Endothelial cell of umbilical vein (primary cell): ENCODE measurements around the gene SKOR1. TPM values are rescaled to one million over a fixed set of nuclear protein-coding genes. Genes with fewer than 3 reads are reported as not detected.

Source experiments
- BruUV-seq: library from RNA; stranded (reverse); fragments of 400-500 nt; replicated peaks from 2 replicates; lab custom pipeline; 2021; lab: Mats Ljungman, UMichigan
- CTCF ChIA-PET: fragments of 300-600, 350-600 bp; sonication (Branson Sonifier 250); formaldehyde crosslinking; loops from one replicate; lab custom pipeline; 2021; ENCODE audit warnings: antibody characterized with exemption, inconsistent platforms; lab: Charles Lee
- POLR2A ChIA-PET: fragments of 300-600, 350-600 bp; sonication (Branson Sonifier 250); formaldehyde crosslinking; loops from one replicate; lab custom pipeline; 2021; ENCODE audit warnings: antibody characterized with exemption, inconsistent platforms; lab: Charles Lee
- DNase-seq: peaks from one replicate; pipeline ENCODE4 v3.0.0-alpha.2; 2011; ENCODE audit warnings: low read depth, low spot score
- FAIRE-seq: peaks from 2 replicates; lab custom pipeline; 2011; peaks lifted over from hg19 to GRCh38; lab: Jason Lieb, UNC
- H2AFZ ChIP-seq: 2 replicates; pipeline ENCODE4 v1.6.0; 2012; ENCODE audit warnings: low read depth, low read length, control low read depth, inconsistent platforms
- H3K27ac ChIP-seq: 2 replicates; pipeline ENCODE4 v1.5.1; 2011; ENCODE audit warnings: low read depth, mild to moderate bottlenecking, control low read depth, low read length, moderate library complexity; ENCODE audit not compliant: insufficient read depth
- H3K27me3 ChIP-seq, 2 experiments: 2 replicates each; pipeline versions ENCODE4 v1.6.0 to v1.6.1; 2011; ENCODE audit warnings: low read length in 2 of 2, mixed read lengths in 1 of 2; ENCODE audit not compliant: control insufficient read depth in 2 of 2, insufficient read depth in 2 of 2
- H3K36me3 ChIP-seq, 2 experiments: 2 replicates in 1 of 2; 3 replicates in 1 of 2; pipeline ENCODE4 v1.5.1; 2011; ENCODE audit warnings: low read length in 2 of 2, mild to moderate bottlenecking in 1 of 2, moderate library complexity in 1 of 2; ENCODE audit not compliant: control insufficient read depth in 2 of 2, insufficient read depth in 2 of 2; ENCODE audit errors: extremely low read depth in 1 of 2
- H3K4me1 ChIP-seq: 3 replicates; pipeline ENCODE4 v1.5.1; 2011; ENCODE audit warnings: mild to moderate bottlenecking, low read length; ENCODE audit not compliant: control insufficient read depth, insufficient read depth; ENCODE audit errors: extremely low read depth
- H3K4me2 ChIP-seq: 2 replicates; pipeline ENCODE4 v1.6.1; 2011; ENCODE audit warnings: low read length, control low read depth, mixed read lengths; ENCODE audit not compliant: insufficient read depth
- H3K4me3 ChIP-seq, 3 experiments: fragments of 200-600 bp in 1 of 3; sonication (generic), shearing (Covaris generic) in 1 of 3; replicated peaks in 1 of 3; 2 replicates each; pipeline ENCODE4 v1.5.1; 2011 to 2016; ENCODE audit warnings: control low read depth in 3 of 3, low read length in 3 of 3, mild to moderate bottlenecking in 2 of 3, inconsistent platforms in 1 of 3, low read depth in 1 of 3, moderate library complexity in 1 of 3; ENCODE audit not compliant: insufficient read depth in 1 of 3
- H3K79me2 ChIP-seq: 2 replicates; pipeline ENCODE4 v1.6.0; 2012; ENCODE audit warnings: low read length, inconsistent platforms; ENCODE audit not compliant: control insufficient read depth, insufficient read depth
- H3K9ac ChIP-seq: replicated peaks from 2 replicates; pipeline ENCODE3; 2011; ENCODE audit warnings: low read length, control low read depth; ENCODE audit not compliant: insufficient read depth; ENCODE audit errors: extremely low read depth
- H3K9me1 ChIP-seq: replicated peaks from 3 replicates; pipeline ENCODE4 v1.6.0; 2011; ENCODE audit warnings: mild to moderate bottlenecking, low read length; ENCODE audit not compliant: control insufficient read depth, insufficient read depth; ENCODE audit errors: extremely low read depth
- H3K9me3 ChIP-seq: replicated peaks from 2 replicates; pipeline ENCODE4 v1.5.1; 2012; ENCODE audit warnings: low read length, inconsistent platforms; ENCODE audit not compliant: control insufficient read depth, insufficient read depth
- H4K20me1 ChIP-seq: replicated peaks from 2 replicates; pipeline ENCODE3; 2011; ENCODE audit warnings: mild to moderate bottlenecking, low read length; ENCODE audit not compliant: control insufficient read depth, insufficient read depth; ENCODE audit errors: extremely low read depth
- EZH2 ChIP-seq: IDR thresholded peaks from 2 replicates; pipeline ENCODE4 v1.6.1; 2012; ENCODE audit warnings: borderline replicate concordance, low read depth, mild to moderate bottlenecking, moderate library complexity, low read length, inconsistent platforms; ENCODE audit not compliant: severe bottlenecking
- FOS ChIP-seq: IDR thresholded peaks from 2 replicates; pipeline ENCODE4 v1.6.1; 2011; ENCODE audit warnings: mild to moderate bottlenecking, low read length, moderate library complexity, borderline replicate concordance; ENCODE audit not compliant: insufficient read depth
- GATA2 ChIP-seq: IDR thresholded peaks from 2 replicates; pipeline ENCODE4 v1.7.0; 2011; ENCODE audit warnings: low read depth, mild to moderate bottlenecking, moderate library complexity, mixed read lengths, low read length; ENCODE audit not compliant: insufficient read length, insufficient read depth
- JUN ChIP-seq: IDR thresholded peaks from 2 replicates; pipeline ENCODE4 v1.6.1; 2011; ENCODE audit warnings: borderline replicate concordance, low read depth; ENCODE audit not compliant: insufficient read length, insufficient read depth
- MAX ChIP-seq: IDR thresholded peaks from 2 replicates; pipeline ENCODE4 v1.6.1; 2011; ENCODE audit not compliant: insufficient read depth, insufficient read length
- MYC ChIP-seq: IDR thresholded peaks from one replicate; pipeline ENCODE4 v1.6.1; 2011; ENCODE audit warnings: mild to moderate bottlenecking, low read depth, low read length
- POLR2A ChIP-seq: IDR thresholded peaks from 2 replicates; pipeline ENCODE4 v1.6.1; 2012; ENCODE audit warnings: low read depth, mild to moderate bottlenecking, control low read depth, low read length
- POLR2AphosphoS5 ChIP-seq: IDR thresholded peaks from 2 replicates; pipeline ENCODE4 v1.6.1; 2012; ENCODE audit warnings: low read depth, mild to moderate bottlenecking, control low read depth, low read length, moderate library complexity; ENCODE audit not compliant: insufficient read depth
- dilution Hi-C: fragments of 300-500 bp; cut with MboI; formaldehyde crosslinking; loops from one replicate; pipeline ENCODE4 v1.15.0; 2019; ENCODE audit warnings: low sequenced_read_pairs; ENCODE audit not compliant: extremely low pct_ligation_motif_present
- intact Hi-C: fragments of 100-400 bp; cut with micrococcal nuclease; formaldehyde crosslinking; loops from one replicate; pipeline ENCODE4 v1.10.0; 2022
- polyA plus RNA-seq, 4 experiments: library from polyadenylated mRNA; depleted of rRNA in 3 of 4; stranded (reverse) in 3 of 4; unstranded in 1 of 4; fragments of >200 nt; gene quantifications; 2 replicates each; pipeline versions ENCODE4 v1.2.1 to v1.2.3, GENCODE V29; 2011 to 2012; ENCODE audit warnings: missing spikeins in 1 of 4
- total RNA-seq: library from RNA; stranded (reverse); gene quantifications from 2 replicates; pipeline ENCODE4 v1.2.3, GENCODE V29; 2021
- TF ChIP-seq, protein P1 (sequence below), 2 donors: IDR thresholded peaks; 1 replicate in 1 of 2; 2 replicates in 1 of 2; pipeline ENCODE4 v1.5.1; 2011; ENCODE audit warnings: low read length in 2 of 2, mild to moderate bottlenecking in 2 of 2, moderate library complexity in 2 of 2, control low read depth in 1 of 2, inconsistent platforms in 1 of 2, low read depth in 1 of 2; ENCODE audit not compliant: insufficient read depth in 1 of 2; ENCODE audit errors: extremely low read depth in 1 of 2

Gene SKOR1
- total and polyA plus RNA-seq, 2 donors (not counting 3 experiments of a cell fraction or from before 2014, with no cell fraction given): 0.06 to 0.15 TPM

- FAIRE-seq (no peak), DNase-seq (no peak)
- no peaks in the 10 kb centered on the region for H3K9me3 ChIP-seq
- CTCF ChIA-PET: interaction anchor here (1.2 to 1.4 kb wide), 2 partner anchors 13 to 17 kb away, joined by 3 to 4 read pairs; no protein-coding TSS in a partner anchor
- dilution Hi-C loops: no loop called here
- no TSS peak for BruUV-seq
- no peak overlapping the region for H3K27ac ChIP-seq
- H2AFZ ChIP-seq: no peak overlapping the region
- no peaks in the 10 kb centered on the region for H3K36me3 ChIP-seq
- no peak overlapping the region for H3K4me2 ChIP-seq
- H3K4me1 ChIP-seq: no peaks in the 10 kb centered on the region
- TF ChIP-seq EZH2 (no peak), MAX (no peak), JUN (no peak), POLR2A (no peak), FOS (no peak), GATA2 (no peak), MYC (no peak), POLR2AphosphoS5 (no peak)
- TF ChIP-seq, protein P1, sequence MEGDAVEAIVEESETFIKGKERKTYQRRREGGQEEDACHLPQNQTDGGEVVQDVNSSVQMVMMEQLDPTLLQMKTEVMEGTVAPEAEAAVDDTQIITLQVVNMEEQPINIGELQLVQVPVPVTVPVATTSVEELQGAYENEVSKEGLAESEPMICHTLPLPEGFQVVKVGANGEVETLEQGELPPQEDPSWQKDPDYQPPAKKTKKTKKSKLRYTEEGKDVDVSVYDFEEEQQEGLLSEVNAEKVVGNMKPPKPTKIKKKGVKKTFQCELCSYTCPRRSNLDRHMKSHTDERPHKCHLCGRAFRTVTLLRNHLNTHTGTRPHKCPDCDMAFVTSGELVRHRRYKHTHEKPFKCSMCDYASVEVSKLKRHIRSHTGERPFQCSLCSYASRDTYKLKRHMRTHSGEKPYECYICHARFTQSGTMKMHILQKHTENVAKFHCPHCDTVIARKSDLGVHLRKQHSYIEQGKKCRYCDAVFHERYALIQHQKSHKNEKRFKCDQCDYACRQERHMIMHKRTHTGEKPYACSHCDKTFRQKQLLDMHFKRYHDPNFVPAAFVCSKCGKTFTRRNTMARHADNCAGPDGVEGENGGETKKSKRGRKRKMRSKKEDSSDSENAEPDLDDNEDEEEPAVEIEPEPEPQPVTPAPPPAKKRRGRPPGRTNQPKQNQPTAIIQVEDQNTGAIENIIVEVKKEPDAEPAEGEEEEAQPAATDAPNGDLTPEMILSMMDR (IDR thresholded peaks at IDR 0.05; ENCODE audit: extremely low read depth in 1 of 2, insufficient read depth in 1 of 2, low read depth in 1 of 2, low read length in 2 of 2): no peak
- POLR2A ChIA-PET: no interaction called here
- H4K20me1 ChIP-seq: no peaks in the 10 kb centered on the region
- H3K79me2 ChIP-seq: no peaks in the 10 kb centered on the region
- intact Hi-C loops: no loop called here
- no peak overlapping the region for H3K9ac ChIP-seq
- H3K9me1 ChIP-seq: no peaks in the 10 kb centered on the region
- H3K27me3 ChIP-seq: peaks cover 0 to 4% of the 10 kb centered on the region in 2 experiments
- H3K4me3 ChIP-seq: no peak overlapping the region
Measured at GRCh38 chr15:67857220-67857619, 31.9 kb downstream of the SKOR1 start.
